A549 treated with ZK216348 at 1 μM for 4 hours (cell line): ENCODE data around the gene IL36RN. TPM values are rescaled to one million over a fixed set of nuclear protein-coding genes. Genes with fewer than 3 reads are reported as not detected.

Experiments used
- total RNA-seq: library from RNA; stranded (reverse); fragments of 200-300 nt; extraction: Qiagen RNA extraction; gene quantifications from 5 replicates; pipeline ENCODE4 v1.2.3, GENCODE V29; 2022; ENCODE audit warnings: low read depth

The IL36RN gene
- 0.06 to 0.13 TPM in 2 of 5 replicates, not detected in the others for total RNA-seq

GRCh38 chr2:113058998-113059960 lies at the start of gene IL36RN:
Gene IL36RN, plus strand, starts transcription at chr2:113059198. Its CDS starts 241 bp downstream, at chr2:113059439.

GRCh38 chr2:113052396-113052917 lies 6.5 kb upstream of the IL36RN start, which contains the start of gene IL36B:
Gene IL36B, minus strand, starts transcription at chr2:113052867.

GRCh38 chr2:113067681-113068080 lies 8.7 kb downstream of the IL36RN start, which contains the start of gene IL1F10:
Gene IL1F10, plus strand, starts transcription at chr2:113067970. Its CDS starts 4,769 bp downstream, at chr2:113072739.

Other genes starting within 250 kb of the IL36RN start
- gene IL1B, start 222.4 kb upstream of the IL36RN start, total RNA-seq = 0.22 to 0.33 TPM in 2 of 5 replicates, not detected in the others
- not detected in 5 replicates for gene IL37, start 148.0 kb upstream of the IL36RN start, total RNA-seq
- gene IL36G, start 81.2 kb upstream of the IL36RN start, total RNA-seq = not detected in 5 replicates
- not detected in 5 replicates for gene IL36A, start 53.7 kb upstream of the IL36RN start, total RNA-seq
- gene IL36B, start 6.3 kb upstream of the IL36RN start, total RNA-seq = 0.15 to 0.37 TPM in 2 of 5 replicates, not detected in the others
- not detected in 5 replicates for gene IL1F10, start 8.8 kb downstream of the IL36RN start, total RNA-seq
- gene IL1RN, start 68.4 kb downstream of the IL36RN start, total RNA-seq = 0.15 to 0.94 TPM (median 0.33 TPM) in 5 replicates
- 8.0 to 12.9 TPM (median 10.9 TPM) in 5 replicates for gene PSD4, start 114.8 kb downstream of the IL36RN start, total RNA-seq
- 0.49 to 1.5 TPM (median 1.0 TPM) in 5 replicates for gene PAX8, start 219.7 kb downstream of the IL36RN start, total RNA-seq